Stimulated activated CD8-positive, alpha-beta memory T cell treated with anti-CD3 and anti-CD28 coated beads, Interleukin-2, amount 100 ng/mL, for 48 hours (primary cell): Measurements from ENCODE around the gene CD8A.
"Not testable (repeated sequence)": the region's sequence is repeated elsewhere in the genome, so short reads cannot be mapped to it uniquely, and the experiment has no call there.

Experiments
- DNase-seq, 2 donors: peaks; one replicate each; pipeline ENCODE4 v3.0.0-alpha.2; 2020; ENCODE audit warnings: low read depth in 2 of 2

Gene CD8A

GRCh38 chr2:86790676-86791572, at the start of gene CD8A:
CD8A (minus strand) TSS chr2:86790913; CDS start chr2:86790825, 88 bp downstream.
- peak; percentile 70 to 73 for DNase-seq

- not testable (repeated sequence) for DNase-seq
Measured at GRCh38 chr2:86839871-86840548, 49.3 kb upstream of the CD8A start.

DNA sequence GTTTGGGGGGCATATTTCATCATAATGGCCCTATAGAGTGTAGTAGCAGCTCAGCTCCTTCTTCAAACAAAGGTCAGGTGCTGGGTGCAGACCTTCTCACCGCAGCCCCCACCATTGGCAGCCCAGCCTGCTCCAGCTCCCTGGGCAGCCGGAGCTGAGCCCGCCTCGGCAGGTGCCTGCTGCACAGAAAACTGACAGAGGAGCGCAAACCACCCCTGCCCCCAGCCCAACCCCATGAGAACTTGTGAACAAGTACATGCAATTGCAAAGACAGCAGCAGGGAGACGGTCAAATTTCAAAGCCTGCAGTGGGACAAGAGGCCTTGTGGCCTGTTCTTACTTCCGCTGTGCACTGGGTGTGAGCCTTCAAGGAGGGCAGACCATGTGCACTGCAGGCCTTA, 48.7 kb upstream of the CD8A start:
- not testable (repeated sequence) for DNase-seq

DNA sequence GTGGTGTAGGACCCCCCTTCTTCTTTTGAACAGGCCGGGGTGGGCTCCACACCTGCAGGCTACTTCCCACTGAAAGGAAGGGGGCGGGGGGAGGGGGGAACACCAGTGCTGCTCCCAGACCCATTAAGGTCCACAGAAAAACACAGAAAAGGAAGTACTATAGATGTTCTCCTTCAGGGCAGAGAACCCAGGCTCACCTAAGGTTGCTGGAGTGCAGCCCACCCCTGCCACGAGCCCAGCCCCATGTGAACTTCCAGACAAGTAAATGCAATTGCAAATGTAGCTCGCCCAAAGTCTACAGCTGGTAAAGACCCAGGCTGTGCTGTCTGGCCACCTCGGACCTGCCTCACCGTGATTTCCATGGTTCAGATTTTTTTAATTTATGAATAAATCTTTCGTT, 47.0 kb upstream of the CD8A start:
- not testable (repeated sequence) for DNase-seq

GRCh38 chr2:86836915-86837695, 46.4 kb upstream of the CD8A start:
- peak in 1 of 2 donors; percentile 57 for DNase-seq

DNA sequence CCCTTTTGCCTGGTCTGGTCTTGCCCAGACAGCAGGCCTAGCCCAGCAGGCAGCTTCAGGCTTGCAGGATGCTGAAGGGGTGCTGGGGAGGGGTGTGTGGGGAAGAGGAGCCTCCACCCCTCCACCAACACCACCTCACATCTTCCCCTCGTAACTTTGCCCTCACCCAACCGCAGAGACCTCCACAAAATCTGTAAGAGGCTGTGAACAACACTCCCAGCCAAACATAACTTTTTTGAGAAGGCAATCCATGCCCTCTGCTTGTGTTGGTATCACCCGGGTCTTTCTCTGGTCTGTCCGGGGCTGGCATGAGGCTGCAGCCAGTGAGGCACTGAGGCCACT, 44.8 kb upstream of the CD8A start:
- DNase-seq, result not testable (repeated sequence)

- DNase-seq, result no peak
Measured at GRCh38 chr2:86833315-86833714, 42.6 kb upstream of the CD8A start.

DNA sequence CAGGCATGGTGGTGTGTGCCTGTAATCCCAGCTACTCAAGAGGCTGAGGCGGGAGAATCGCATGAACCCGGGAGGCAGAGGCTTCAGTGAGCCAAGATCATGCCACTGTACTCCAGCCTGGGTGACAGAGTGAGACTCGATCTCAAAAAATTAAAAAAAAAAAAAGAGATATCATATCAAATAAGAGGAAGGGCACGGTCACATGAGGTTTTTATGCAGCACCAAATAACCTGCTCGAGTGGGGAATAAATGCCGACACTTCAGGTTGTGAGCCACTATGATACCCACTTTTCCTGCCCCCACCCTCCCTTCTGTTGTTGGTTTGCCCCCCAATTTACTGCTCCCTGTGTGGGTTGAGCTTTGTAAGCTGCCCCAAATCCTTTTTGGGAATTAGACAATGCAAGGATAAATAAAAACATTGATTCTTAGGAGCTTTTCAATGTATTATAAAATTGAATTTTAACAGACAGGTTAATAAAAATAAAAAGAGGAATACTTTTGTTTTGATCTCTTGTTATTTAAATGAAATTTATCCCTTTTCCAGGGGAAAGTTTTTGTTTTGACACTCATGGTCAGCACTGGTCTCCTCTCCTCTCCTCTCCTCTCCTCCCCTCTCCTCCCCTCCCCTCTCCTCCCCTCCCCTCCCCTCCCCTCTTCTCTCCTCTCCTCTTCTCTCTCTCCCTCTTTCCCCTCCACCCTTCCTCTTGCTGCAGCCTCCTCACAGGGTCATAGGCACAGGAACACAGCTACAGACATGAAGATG, 41.8 kb upstream of the CD8A start:
- DNase-seq, result no peak

DNA sequence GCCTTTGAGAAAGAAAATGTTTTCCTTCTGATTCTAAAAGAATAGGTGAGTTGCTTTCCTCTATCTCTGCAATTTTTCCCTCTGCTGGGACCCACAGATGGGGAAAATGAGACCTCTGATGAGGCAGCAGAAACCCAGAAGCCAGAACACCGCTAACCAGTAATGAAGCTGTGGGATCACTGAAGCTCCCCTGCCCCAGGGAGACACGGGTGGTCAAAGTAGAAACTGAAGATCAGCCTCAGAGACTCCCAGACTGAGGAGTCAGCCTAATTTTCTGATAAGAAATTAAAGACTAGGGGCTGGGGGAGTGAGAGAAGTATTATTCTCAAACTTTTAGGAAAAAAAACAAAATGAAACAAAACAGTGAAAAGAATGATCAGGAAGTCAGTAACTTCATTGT, 40.8 kb upstream of the CD8A start:
- no peak for DNase-seq

GRCh38 chr2:86826951-86827350, 36.2 kb upstream of the CD8A start:
- no peak for DNase-seq

GRCh38 chr2:86825693-86826381, 35.1 kb upstream of the CD8A start:
- DNase-seq, result no peak

DNA sequence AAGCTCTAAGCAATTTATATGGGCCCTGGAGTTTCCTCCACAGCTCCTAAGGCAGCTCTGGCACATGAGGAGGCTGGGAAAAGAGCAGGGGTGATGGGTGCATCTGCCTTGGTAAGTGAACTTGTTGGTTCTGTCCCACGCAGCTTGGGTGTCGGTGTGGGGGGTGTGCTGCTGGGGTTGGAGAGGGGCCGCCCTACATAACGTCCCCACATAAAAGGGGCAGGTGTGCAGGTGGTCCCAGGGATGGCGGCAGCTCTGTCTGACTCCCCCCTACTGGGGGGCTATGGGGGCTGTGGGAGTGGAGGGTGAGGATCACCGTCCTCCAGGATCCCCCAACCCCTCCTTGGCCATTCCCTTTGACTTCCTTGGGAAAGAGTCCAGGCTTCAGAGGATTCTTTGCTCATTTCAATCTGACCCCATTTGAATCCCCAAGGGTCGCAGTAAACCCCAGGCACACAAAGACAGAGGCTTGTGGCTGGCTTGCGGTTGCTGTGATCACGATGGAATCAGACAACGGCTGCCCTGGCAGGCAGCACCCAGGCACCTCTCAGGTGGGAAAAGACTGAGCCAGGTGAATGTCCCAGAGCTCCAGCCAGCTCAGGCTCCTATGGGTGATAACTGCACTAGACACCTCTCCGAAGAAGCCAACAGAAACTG, 34.5 kb upstream of the CD8A start:
- no peak for DNase-seq

GRCh38 chr2:86822668-86823345, 32.1 kb upstream of the CD8A start:
- DNase-seq, result no peak

DNA sequence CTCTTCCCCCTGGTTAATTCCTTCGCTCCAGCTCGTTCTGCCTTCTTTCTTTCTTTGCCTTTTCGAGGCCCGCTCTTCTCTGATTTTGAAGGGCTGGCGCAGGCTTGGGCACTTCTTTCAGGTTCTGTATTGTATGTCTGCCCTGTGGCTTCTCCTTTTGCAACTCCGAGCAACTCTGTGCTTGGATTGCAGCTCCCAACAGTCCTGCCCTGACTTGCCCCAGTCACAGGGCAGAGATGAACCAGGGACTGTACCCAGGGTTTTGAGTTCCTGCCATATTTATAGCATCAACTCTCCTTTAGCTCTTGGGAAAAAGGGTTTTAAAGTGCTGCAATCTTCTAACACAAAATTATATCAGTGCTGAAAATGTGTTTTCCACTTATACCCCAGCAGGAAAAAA, 31.1 kb upstream of the CD8A start:
- no peak for DNase-seq

DNA sequence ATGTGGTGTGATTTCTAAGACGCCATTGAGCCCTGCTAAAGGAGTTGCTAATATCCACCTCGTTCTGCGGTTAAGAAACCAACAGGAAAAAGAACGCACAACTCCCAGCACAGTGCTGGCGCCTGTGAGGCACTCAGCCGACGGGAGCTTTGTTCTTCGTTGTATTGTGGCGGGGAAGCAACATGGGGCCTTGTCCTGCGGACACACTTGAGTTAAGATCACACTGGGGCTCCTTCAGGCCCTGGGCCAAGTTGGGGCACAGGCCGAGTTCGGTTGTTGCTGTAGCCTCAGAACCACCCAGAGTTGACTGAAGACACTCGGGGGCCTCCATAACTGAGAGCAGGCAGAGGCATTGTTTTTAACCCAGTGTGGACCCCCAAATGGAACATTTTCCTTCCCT, 30.6 kb upstream of the CD8A start:
- no peak for DNase-seq

GRCh38 chr2:86818957-86819356, 28.2 kb upstream of the CD8A start:
- DNase-seq, result no peak

GRCh38 chr2:86818114-86818801, 27.5 kb upstream of the CD8A start:
- no peak for DNase-seq

- DNase-seq, result no peak
Measured at GRCh38 chr2:86815611-86816010, 24.9 kb upstream of the CD8A start.

DNA sequence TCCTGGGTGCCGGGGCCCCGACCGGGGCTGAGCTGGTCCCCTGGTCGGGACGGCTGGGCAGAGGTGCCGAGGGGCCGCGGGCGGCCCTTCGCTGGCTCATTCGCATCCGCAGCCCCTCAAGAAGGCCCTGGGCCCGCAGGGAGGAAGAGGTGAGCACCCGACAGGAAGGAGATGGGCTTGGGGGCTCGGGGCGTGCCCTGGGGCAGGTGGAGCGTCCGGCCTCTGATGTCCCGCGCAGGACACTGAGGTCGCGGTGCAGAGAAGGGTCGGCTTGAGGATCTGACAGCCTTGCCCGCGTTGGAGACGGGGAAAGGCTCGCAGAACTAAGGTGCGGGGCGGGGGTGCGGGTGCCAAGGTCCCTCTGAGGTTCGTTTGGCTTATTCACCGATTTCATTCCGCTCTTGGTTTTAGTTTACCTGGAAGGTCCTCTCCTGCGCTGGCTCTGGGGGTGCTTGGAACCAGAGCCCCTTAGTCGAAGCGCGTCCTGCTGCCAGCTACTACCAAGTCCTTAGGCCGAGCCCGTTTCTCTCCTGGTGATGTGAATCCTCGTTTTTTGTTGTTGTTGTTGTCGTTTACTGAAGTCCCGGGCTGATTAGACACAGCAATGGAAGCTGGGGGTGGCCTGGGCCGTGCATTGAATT, 18.9 kb upstream of the CD8A start:
- no peak for DNase-seq
